Mesendoderm (in vitro differentiated cells): Measurements from ENCODE around the gene DDI2. TPM values are rescaled to one million over a fixed set of nuclear protein-coding genes. Genes with fewer than 3 reads are reported as not detected.

Experiments
- small RNA-seq: library from polyadenylated mRNA; stranded (forward); fragments of <200 nt; extraction: miRNeasy Mini kit (QIAGEN cat#:217004); gene quantifications from one replicate; pipeline ENCODE3, GENCODE V24; 2013; ENCODE audit not compliant: insufficient read depth

The DDI2 gene

Small RNA genes within 50 kb of the gene (small RNA-seq; reads per million reads assigned to genes)
- not detected for gene AL121992.2
- gene CD24P1, result not detected
- not detected for gene RNU7-179P
